HCT116 (cell line): ENCODE measurements around the gene ALDH1L1. TPM values are rescaled to one million over a fixed set of nuclear protein-coding genes. Genes with fewer than 3 reads are reported as not detected.

Experiments used
- ATAC-seq: fragments of 200-7000 bp; cut with Tn5 transposase; 2 replicates; pipeline ENCODE4 v1.9.1; 2020; ENCODE audit warnings: mild to moderate bottlenecking, moderate library complexity
- BruUV-seq: library from RNA; stranded (reverse); fragments of 400-500 nt; replicated peaks from 2 replicates; lab custom pipeline; 2021; lab: Mats Ljungman, UMichigan
- CTCF ChIA-PET: fragments of 300-600 bp; sonication (Branson Sonifier 250); formaldehyde crosslinking; loops from one replicate; lab custom pipeline; 2021; ENCODE audit warnings: antibody characterized with exemption; lab: Charles Lee
- POLR2A ChIA-PET: fragments of 300-600, 350-600 bp; sonication (Branson Sonifier 250); formaldehyde crosslinking; loops from one replicate; lab custom pipeline; 2021; ENCODE audit warnings: antibody characterized with exemption; lab: Charles Lee
- RAD21 ChIA-PET, 2 experiments: fragments of 300-600 bp; sonication (Branson Sonifier 250); formaldehyde crosslinking; loops; one replicate each; lab custom pipeline; 2023; ENCODE audit warnings: low total read pairs in 2 of 2; ENCODE audit not compliant: uncharacterized antibody in 2 of 2, unreplicated experiment in 2 of 2, low non-redundant PET in 1 of 2; lab: Charles Lee
- DNase-seq: peaks from one replicate; pipeline ENCODE4 v3.0.0-alpha.2; 2010; ENCODE audit warnings: low read depth, low spot score
- H2AFZ ChIP-seq: fragments of 200-600 bp; shearing (Covaris generic), sonication (generic); 2 replicates; pipeline ENCODE4 v1.6.1; 2017; ENCODE audit warnings: low read depth, mixed run types, mixed read lengths, antibody characterized with exemption, low read length; ENCODE audit not compliant: poor library complexity, severe bottlenecking
- H3K27ac ChIP-seq: 2 replicates; pipeline ENCODE4 v1.5.1; 2012; ENCODE audit warnings: low read depth, low read length
- H3K27me3 ChIP-seq: fragments of 200-600 bp; sonication (generic); 2 replicates; pipeline ENCODE4 v1.6.1; 2016; ENCODE audit warnings: mixed run types, low read length, mixed read lengths; ENCODE audit not compliant: insufficient read depth
- H3K36me3 ChIP-seq, 2 experiments: fragments of 200-500 bp in 1 of 2; fragments of 200-600 bp in 1 of 2; sonication (Bioruptor generic) in 1 of 2; sonication (generic) in 1 of 2; 2 replicates each; pipeline versions ENCODE4 v1.5.1 to v1.6.1; 2014 to 2016; ENCODE audit warnings: low read length in 2 of 2, inconsistent platforms in 1 of 2, mixed read lengths in 1 of 2, mixed run types in 1 of 2; ENCODE audit not compliant: insufficient read depth in 2 of 2, control insufficient read depth in 1 of 2
- H3K4me1 ChIP-seq, 2 experiments: fragments of 200-600 bp in 1 of 2; sonication (generic) in 1 of 2; 2 replicates each; pipeline versions ENCODE4 v1.5.1 to v1.6.1; 2012 to 2017; ENCODE audit warnings: low read length in 2 of 2, inconsistent platforms in 1 of 2, mild to moderate bottlenecking in 1 of 2, mixed read lengths in 1 of 2, mixed run types in 1 of 2, moderate library complexity in 1 of 2; ENCODE audit not compliant: insufficient read depth in 2 of 2, control insufficient read depth in 1 of 2
- H3K4me2 ChIP-seq: fragments of 200-600 bp; sonication (generic); 2 replicates; pipeline ENCODE4 v1.6.1; 2017; ENCODE audit warnings: mixed run types, low read length, mixed read lengths
- H3K4me3 ChIP-seq, 2 experiments: fragments of 200-600 bp in 1 of 2; sonication (generic) in 1 of 2; replicated peaks in 1 of 2; 2 replicates each; pipeline ENCODE4 v1.5.1; 2011 to 2016; ENCODE audit warnings: low read length in 2 of 2, control low read depth in 1 of 2, low read depth in 1 of 2, mild to moderate bottlenecking in 1 of 2, mixed read lengths in 1 of 2, mixed run types in 1 of 2
- H3K79me2 ChIP-seq: fragments of 200-600 bp; sonication (generic); 2 replicates; pipeline ENCODE4 v1.6.1; 2017; ENCODE audit warnings: mild to moderate bottlenecking, mixed run types, low read length, moderate library complexity, mixed read lengths; ENCODE audit not compliant: insufficient read depth
- H3K9ac ChIP-seq: fragments of 200-600 bp; sonication (generic); 2 replicates; pipeline ENCODE4 v1.6.1; 2016; ENCODE audit warnings: low read length, mixed read lengths
- H3K9me2 ChIP-seq: fragments of 200-600 bp; sonication (generic), shearing (Covaris generic); 2 replicates; pipeline ENCODE4 v1.6.1; 2017; ENCODE audit warnings: mixed run types, mild to moderate bottlenecking, moderate library complexity; ENCODE audit not compliant: insufficient read depth
- H3K9me3 ChIP-seq, 2 experiments: fragments of 200-500 bp in 1 of 2; fragments of 200-600 bp in 1 of 2; sonication (Bioruptor generic) in 1 of 2; sonication (generic) in 1 of 2; 2 replicates each; pipeline ENCODE4 v1.6.1; 2014 to 2017; ENCODE audit warnings: low read length in 2 of 2, mixed read lengths in 2 of 2, inconsistent platforms in 1 of 2, low read depth in 1 of 2, mild to moderate bottlenecking in 1 of 2, mixed run types in 1 of 2, moderate library complexity in 1 of 2; ENCODE audit not compliant: control insufficient read depth in 1 of 2, insufficient read depth in 1 of 2
- H4K20me1 ChIP-seq: fragments of 200-600 bp; sonication (generic), shearing (Covaris generic); 2 replicates; pipeline ENCODE4 v1.6.1; 2017; ENCODE audit warnings: mixed run types, mild to moderate bottlenecking, moderate library complexity; ENCODE audit not compliant: insufficient read depth
- CBX3 ChIP-seq: IDR thresholded peaks from 2 replicates; pipeline ENCODE4 v1.6.1; 2012; ENCODE audit warnings: low read depth
- CEBPB ChIP-seq: IDR thresholded peaks from 2 replicates; pipeline ENCODE4 v1.6.1; 2012; ENCODE audit warnings: low read depth
- CTCF ChIP-seq, 3 experiments: fragments of 200-600 bp in 1 of 3; sonication (generic) in 1 of 3; IDR thresholded peaks in 2 of 3; conservative IDR thresholded peaks in 1 of 3; 2 replicates each; pipeline ENCODE4 v1.5.1; 2012 to 2017; ENCODE audit warnings: low read depth in 2 of 3, low read length in 2 of 3, antibody characterized with exemption in 1 of 3, borderline replicate concordance in 1 of 3, control low read depth in 1 of 3, mild to moderate bottlenecking in 1 of 3, mixed read lengths in 1 of 3, mixed run types in 1 of 3, moderate library complexity in 1 of 3; ENCODE audit not compliant: insufficient read depth in 1 of 3
- ELF1 ChIP-seq: IDR thresholded peaks from 2 replicates; pipeline ENCODE4 v1.6.1; 2012; ENCODE audit warnings: low read depth, borderline replicate concordance
- FOSL1 ChIP-seq: IDR thresholded peaks from 2 replicates; pipeline ENCODE4 v1.6.1; 2012; ENCODE audit warnings: low read depth
- JUND ChIP-seq: IDR thresholded peaks from 2 replicates; pipeline ENCODE4 v1.6.1; 2012
- MAX ChIP-seq: IDR thresholded peaks from 2 replicates; pipeline ENCODE4 v1.6.1; 2012
- REST ChIP-seq: IDR thresholded peaks from 2 replicates; pipeline ENCODE4 v1.6.1; 2012; ENCODE audit warnings: low read depth
- ZFX ChIP-seq: fragments of 450-650 bp; IDR thresholded peaks from 2 replicates; pipeline ENCODE4 v1.6.1; 2017
- intact Hi-C: fragments of 100-400 bp; cut with micrococcal nuclease; formaldehyde crosslinking; loops from 2 replicates; pipeline ENCODE4 v1.10.0; 2022
- total RNA-seq: library from RNA; stranded (reverse); gene quantifications from one replicate; pipeline ENCODE4 v1.2.1, GENCODE V29; 2021; ENCODE audit not compliant: unreplicated experiment

The ALDH1L1 gene
- total RNA-seq, 1 experiment from 2014 or later = 0.81 TPM

GRCh38 chr3:126149256-126149902 lies 31.0 kb downstream of the ALDH1L1 start:
- H3K9ac ChIP-seq = no peak overlapping the region
- no TSS peak for BruUV-seq
- H3K4me2 ChIP-seq = no peak overlapping the region
- POLR2A ChIA-PET = no interaction called here
- no peak overlapping the region for H2AFZ ChIP-seq
- no peaks in the 10 kb centered on the region for H3K9me2 ChIP-seq
- no peak for DNase-seq
- no peak overlapping the region for H3K27ac ChIP-seq
- TF ChIP-seq CEBPB (no peak), JUND (no peak), REST (no peak), CTCF (IDR thresholded peaks at IDR 0.05 in 2 of 3, conservative IDR thresholded peaks at IDR 0.05 in 1 of 3; ENCODE audit: borderline replicate concordance in 1 of 3, insufficient read depth in 1 of 3, low read depth in 2 of 3, low read length in 2 of 3) (no peak), ZFX (no peak), MAX (no peak), ELF1 (no peak), CBX3 (no peak), FOSL1 (no peak)
- TF ChIP-seq, all 23 proteins: peak for 0
- Histone ChIP-seq H3K27me3 (no peaks in the 10 kb centered on the region), H3K79me2 (no peaks in the 10 kb centered on the region), H3K36me3 (no peaks in the 10 kb centered on the region), H3K4me1 (no peaks in the 10 kb centered on the region), H3K4me3 (no peak overlapping the region), H4K20me1 (no peaks in the 10 kb centered on the region), H3K9me3 (no peaks in the 10 kb centered on the region)
- ChIA-PET CTCF (no interaction called here), RAD21 (no interaction called here)
- ATAC-seq = no peak
- intact Hi-C loops = no loop called here
